Keratinocyte (primary cell): Measurements from ENCODE around the gene ZNF148.

Source experiments
- EZH2 ChIP-seq: IDR thresholded peaks from one replicate; pipeline ENCODE4 v1.6.1; 2012; ENCODE audit warnings: inconsistent platforms, mild to moderate bottlenecking, low read length, moderate library complexity
- TF ChIP-seq, protein P1 (sequence below), 3 experiments: IDR thresholded peaks in 1 of 3; conservative IDR thresholded peaks in 1 of 3; optimal IDR thresholded peaks in 1 of 3; 2 replicates in 2 of 3; 3 replicates in 1 of 3; pipeline versions ENCODE3 to v1.5.1; 2011; ENCODE audit warnings: low read length in 3 of 3, mild to moderate bottlenecking in 3 of 3, moderate library complexity in 2 of 3, control low read depth in 1 of 3, inconsistent platforms in 1 of 3; ENCODE audit not compliant: insufficient read depth in 2 of 3; ENCODE audit errors: extremely low read depth in 1 of 3

DNA sequence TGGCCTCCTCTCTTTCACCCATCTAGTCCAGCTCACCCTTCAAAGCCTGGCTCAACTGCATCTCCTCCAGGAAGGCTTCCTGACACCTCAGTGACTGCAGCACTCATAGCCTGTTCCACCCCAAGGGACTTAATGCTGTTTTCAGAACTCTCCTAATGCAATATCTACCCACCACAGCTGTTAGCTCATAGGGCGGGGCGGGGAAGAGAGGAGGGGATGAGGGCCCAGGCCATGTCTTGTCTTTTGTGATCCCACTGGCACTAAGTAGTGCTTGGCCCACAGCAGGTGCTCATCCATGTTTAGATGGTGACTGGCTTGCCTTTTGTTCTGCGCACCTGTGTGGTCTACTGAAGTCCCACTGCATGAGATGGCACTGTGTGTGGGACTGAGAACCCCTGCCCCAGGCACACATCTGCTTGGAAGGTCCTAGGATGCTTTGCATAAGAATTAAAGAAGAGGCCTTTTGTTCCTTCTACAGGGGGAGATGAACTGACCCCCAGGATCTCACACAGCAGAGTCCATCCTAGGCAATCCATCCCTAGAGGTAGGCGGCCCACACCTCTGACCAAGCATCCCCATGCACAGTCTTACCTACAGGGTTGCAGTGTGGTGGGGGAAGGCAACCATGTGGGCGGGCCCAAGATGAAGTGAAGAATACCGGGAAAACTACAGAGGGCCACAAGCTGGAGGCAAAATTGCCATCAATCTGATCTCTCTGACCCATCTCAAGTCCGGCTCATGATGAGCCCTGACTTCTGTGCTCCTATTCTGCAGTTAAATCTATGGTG, 185.6 kb downstream of the ZNF148 start:
- TF ChIP-seq, protein P1, sequence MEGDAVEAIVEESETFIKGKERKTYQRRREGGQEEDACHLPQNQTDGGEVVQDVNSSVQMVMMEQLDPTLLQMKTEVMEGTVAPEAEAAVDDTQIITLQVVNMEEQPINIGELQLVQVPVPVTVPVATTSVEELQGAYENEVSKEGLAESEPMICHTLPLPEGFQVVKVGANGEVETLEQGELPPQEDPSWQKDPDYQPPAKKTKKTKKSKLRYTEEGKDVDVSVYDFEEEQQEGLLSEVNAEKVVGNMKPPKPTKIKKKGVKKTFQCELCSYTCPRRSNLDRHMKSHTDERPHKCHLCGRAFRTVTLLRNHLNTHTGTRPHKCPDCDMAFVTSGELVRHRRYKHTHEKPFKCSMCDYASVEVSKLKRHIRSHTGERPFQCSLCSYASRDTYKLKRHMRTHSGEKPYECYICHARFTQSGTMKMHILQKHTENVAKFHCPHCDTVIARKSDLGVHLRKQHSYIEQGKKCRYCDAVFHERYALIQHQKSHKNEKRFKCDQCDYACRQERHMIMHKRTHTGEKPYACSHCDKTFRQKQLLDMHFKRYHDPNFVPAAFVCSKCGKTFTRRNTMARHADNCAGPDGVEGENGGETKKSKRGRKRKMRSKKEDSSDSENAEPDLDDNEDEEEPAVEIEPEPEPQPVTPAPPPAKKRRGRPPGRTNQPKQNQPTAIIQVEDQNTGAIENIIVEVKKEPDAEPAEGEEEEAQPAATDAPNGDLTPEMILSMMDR (optimal IDR thresholded peaks at IDR 0.05 in 1 of 3, IDR thresholded peaks at IDR 0.05 in 1 of 3, conservative IDR thresholded peaks at IDR 0.05 in 1 of 3; ENCODE audit: extremely low read depth in 1 of 3, insufficient read depth in 2 of 3, low read length in 3 of 3) = no peak
- no peak for TF ChIP-seq EZH2
